ENCODE results near the gene EMC1.
"Not testable (repeated sequence)": the region's sequence is repeated elsewhere in the genome, so short reads cannot be mapped to it uniquely, and the experiment has no call there.

EMC1 gene

DNA sequence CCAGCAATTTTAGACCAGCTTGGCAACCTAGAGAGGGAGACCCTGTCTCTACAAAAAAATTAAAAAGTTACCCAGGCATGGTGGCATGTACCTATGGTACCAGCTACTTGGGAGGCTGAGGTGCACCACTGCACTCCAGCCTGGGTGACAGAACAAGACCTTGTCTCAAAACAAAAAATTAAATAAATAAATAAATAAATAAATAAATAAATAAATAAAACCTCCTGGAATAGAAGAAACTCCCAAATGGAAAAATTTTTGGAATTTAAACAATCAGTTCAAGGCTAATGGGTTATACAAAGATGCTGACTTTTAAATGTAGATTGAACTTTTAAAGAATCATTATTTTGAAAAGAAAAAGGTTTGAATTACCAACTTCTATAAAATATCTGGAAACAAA, 63.5 kb downstream of the EMC1 start:
- no peak for DNase-seq

DNA sequence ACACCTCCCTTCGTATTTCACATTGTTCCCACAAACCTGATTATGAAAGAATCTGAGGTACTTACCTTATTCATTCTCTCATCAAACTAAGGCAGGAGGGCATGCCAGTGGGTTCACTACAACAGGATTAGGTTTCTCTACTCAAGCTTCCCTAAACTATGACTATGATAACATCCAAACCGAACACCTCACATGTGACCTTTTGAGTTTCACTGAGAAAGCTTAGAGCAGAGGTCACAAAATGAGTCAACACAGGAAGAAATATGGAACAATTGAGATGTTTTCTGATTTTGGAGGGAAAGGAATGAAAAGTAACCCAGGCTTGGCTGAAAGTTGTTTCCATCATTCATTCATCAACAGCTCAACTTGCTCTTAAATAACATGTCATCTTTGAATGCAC, 65.3 kb downstream of the EMC1 start:
- DNase-seq: no peak

DNA sequence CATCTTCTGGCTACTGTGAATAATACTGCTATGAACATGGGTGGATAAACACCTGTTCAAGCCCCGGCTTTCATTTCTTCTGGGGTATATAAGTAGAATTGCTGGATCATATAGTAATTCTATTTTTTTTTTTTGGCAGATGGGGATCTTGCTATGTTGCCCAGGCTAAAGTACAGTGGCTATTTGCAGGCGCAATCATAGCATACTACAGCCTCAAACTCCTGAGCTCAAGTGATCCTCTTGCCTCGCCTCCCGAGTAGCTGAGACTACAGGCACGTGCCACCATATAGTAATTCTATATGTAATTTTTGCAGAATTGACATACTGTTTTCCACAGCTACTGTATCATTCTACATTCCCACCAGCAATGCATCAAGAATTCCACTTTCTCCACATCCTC, 69.1 kb downstream of the EMC1 start:
- DNase-seq: no peak

DNA sequence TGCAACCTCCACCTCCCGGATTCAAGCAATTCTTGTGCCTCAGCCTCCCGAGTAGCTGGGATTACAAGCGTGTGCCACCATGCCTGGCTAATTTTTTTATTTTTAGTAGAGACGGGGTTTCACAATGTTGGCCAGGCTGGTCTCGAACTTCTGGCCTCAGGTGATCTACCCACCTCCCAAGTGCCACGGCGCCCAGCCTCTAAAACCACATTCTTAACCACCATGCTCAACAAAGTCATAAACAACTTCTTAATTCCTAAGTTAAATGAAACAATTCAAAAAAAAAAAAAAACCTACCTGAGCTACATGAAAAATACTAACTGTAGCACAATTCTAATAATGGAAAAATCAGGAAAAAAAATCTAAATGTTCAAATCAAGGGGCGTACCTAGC, 71.1 kb downstream of the EMC1 start:
- DNase-seq: not testable (repeated sequence)

DNA sequence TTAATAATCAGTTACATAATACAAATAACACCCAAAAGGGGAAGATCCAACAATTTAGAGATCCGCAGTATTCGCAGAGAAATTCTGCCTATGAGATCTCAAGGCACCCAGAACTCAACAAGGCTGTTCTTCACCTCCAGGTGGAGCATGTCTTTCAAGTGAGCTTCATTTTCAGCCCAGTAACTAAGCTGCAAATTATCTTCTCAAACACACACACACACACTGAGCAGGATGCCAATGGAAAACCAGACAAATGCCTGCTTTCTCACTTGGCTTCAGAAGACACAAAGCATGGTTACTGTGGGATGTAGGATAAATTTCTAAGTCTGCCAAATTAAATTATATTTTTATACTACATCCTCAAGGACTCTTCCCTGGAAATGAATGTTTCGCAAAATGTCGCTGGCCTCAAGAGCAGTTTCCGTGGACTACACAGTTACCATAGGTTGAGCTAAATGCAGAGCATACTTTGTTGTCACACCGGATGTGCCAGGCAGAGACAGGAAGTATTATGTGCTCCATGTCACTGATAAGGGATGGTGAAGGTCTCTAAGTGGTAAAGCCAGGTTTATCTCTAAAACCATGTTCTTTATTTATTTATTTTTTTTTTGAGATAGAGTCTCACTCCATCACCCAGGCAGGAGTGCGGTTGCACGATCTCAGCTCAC, 71.6 kb downstream of the EMC1 start:
- DNase-seq: no peak

DNA sequence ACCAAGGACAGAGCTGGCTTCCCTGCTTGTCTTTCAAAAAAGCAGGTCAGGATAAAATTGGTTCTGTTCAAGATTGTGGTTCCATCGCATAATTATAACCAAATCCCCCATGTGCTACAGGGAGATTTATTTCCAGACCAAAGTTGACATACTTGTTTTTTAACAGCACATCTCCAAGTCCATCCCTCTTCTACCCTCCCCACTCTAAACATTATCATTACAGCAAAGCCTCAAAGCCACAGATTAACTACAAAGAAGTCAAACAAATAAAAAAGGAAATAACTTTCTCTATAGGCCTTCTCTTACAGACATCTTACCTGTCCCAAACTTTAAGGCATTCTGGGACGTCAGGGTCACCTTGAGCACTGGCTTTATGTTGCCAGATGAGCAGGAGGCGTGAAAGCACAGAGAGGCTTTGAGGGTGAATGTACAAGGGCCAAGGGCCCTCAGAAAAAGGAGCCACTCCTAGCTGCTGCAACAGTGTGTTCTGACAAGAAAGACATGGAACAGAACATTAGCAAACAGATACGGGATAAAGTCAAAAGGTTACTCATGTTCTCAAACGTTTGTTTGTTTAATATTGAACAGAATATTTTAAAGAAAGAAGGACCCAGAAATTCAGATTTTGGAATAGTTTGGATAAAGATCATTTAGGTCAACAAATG, 72.5 kb downstream of the EMC1 start:
- no peak for DNase-seq

DNA sequence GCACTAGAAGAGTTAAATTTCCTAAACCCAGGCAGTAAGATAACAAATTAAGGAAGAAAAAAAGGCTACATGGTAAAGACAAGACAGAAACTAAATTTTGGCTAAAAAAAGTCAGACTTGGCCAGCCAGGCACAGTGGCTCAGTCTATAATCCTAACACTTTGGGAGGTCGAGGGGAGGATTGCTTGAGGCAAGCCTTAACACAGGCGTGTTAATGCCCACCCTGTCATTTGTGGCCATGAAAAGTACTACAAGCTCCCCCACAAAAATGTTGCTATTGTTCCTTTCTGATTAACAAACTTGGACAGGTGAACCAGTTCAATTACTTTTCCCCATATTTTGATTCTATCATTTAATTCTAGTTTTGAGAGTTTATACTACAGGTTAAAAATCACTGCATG, 73.5 kb downstream of the EMC1 start:
- no peak for DNase-seq

DNA sequence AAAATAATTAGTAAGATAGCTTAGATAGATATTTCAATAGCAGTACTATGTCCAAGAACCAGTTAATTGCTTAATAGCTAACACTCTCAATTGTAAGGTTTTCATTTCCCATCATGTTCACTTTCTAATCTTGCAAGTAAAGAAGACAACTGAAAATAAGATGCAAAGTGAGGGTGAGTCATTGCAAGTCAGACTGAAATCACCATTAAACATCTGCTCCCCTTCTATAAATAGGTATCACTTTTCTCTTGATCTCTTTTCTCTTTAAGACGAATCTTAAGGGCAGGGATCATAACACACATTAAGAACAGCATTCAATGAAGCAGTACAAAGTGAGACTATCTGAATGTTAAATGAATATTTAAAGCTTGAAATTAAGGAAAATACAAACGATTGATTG, 81.7 kb downstream of the EMC1 start:
- no peak for DNase-seq

DNA sequence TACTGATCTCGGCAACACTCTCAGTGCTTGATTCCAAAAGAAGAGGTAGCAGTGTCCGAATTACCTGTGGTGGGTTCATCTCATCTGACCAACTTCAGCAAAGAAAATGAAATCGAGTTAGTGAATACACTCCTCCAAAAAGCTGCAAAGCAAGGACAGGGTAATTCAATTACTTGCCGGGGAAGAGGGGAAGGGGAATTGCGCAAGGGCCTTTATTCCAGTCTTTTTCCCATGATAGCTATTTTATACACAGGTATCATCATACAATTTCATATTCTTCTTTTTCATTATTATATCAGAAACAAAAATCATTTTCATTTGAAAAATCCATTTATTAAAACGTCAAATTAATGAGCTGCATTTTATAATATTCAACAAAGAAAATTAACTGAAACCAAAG, 84.2 kb downstream of the EMC1 start:
- DNase-seq: no peak

DNA sequence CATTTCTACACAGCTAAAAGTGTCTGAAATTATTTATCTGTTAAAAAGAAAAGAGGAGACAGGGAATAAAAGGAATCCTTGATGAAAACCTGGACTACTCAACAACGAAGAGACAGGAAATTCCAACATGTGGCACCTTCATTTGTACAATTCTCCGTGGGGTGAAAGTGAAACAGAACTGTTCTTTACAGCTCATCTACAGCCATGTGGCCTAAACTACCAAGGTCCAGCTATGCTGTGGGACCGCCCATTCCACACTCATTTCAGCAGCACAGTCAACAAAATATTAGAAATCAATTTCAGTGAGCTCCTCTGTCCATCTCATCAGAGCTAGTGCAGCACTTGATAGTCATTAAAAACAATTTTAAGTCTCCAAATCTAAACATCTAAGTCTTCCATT, 85.3 kb downstream of the EMC1 start:
- no peak for DNase-seq

Measured in NCI-H2171 (cell line).